ENCODE measurements around the gene ARL16. TPM values are rescaled to one million over a fixed set of nuclear protein-coding genes. Genes with fewer than 3 reads are reported as not detected.

Gene ARL16
- total and polyA plus RNA-seq, 2 of the 8 experiments (the other 6 are each of a cell fraction or from before 2014, with no cell fraction given): 37.0 to 60.8 TPM

GRCh38 chr17:81666342-81667191, 17.0 kb downstream of the ARL16 start, which contains the start of the genes CCDC137 and OXLD1 (continued):
- TF ChIP-seq E2F6 (IDR thresholded peaks at IDR 0.05): peak; percentile 74; the same call in 1 of the 2 replicates
- TF ChIP-seq CTCF (IDR thresholded peaks at IDR 0.05; ENCODE audit: control extremely low read depth in 1 of 3, insufficient read depth in 1 of 3, low read depth in 1 of 3, low read length in 3 of 3): no peak
- TF ChIP-seq SUZ12 (IDR thresholded peaks at IDR 0.05; ENCODE audit: low read length): no peak
- TF ChIP-seq CREB1 (IDR thresholded peaks at IDR 0.05): peak; percentile 60
- TF ChIP-seq KDM4A (IDR thresholded peaks at IDR 0.05; ENCODE audit: low read depth, low read length, severe bottlenecking): peak; percentile 66
